ENCODE results near the gene TPSB2. TPM values are rescaled to one million over a fixed set of nuclear protein-coding genes. Genes with fewer than 3 reads are reported as not detected.

TPSB2 gene
- total RNA-seq, 2 experiments from 2014 or later: not detected

DNA sequence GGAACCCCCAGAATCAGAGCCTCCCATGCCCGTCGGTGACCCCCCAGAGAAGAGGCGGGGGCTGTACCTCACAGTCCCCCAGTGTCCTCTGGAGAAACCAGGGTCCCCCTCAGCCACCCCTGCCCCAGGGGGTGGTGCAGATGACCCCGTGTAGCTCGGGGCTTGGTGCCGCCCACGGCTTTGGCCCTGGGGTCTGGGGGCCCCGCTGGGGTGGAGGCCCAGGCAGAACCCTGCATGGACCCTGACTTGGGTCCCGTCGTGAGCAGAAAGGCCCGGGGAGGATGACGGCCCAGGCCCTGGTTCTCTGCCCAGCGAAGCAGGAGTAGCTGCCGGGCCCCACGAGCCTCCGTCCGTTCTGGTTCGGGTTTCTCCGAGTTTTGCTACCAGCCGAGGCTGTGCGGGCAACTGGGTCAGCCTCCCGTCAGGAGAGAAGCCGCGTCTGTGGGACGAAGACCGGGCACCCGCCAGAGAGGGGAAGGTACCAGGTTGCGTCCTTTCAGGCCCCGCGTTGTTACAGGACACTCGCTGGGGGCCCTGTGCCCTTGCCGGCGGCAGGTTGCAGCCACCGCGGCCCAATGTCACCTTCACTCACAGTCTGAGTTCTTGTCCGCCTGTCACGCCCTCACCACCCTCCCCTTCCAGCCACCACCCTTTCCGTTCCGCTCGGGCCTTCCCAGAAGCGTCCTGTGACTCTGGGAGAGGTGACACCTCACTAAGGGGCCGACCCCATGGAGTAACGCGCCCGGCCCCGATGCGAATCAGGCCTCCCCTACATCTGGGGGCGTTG, 8.9 kb downstream of the TPSB2 start:
- Mint-ChIP-seq H3K27ac (no peak overlapping the region), H3K4me3 (no peak overlapping the region), H3K27me3 (no peaks in the 10 kb centered on the region), H3K36me3 (no peaks in the 10 kb centered on the region), H3K4me1 (no peaks in the 10 kb centered on the region), H3K9me3 (no peaks in the 10 kb centered on the region)
- no peak for DNase-seq

DNA sequence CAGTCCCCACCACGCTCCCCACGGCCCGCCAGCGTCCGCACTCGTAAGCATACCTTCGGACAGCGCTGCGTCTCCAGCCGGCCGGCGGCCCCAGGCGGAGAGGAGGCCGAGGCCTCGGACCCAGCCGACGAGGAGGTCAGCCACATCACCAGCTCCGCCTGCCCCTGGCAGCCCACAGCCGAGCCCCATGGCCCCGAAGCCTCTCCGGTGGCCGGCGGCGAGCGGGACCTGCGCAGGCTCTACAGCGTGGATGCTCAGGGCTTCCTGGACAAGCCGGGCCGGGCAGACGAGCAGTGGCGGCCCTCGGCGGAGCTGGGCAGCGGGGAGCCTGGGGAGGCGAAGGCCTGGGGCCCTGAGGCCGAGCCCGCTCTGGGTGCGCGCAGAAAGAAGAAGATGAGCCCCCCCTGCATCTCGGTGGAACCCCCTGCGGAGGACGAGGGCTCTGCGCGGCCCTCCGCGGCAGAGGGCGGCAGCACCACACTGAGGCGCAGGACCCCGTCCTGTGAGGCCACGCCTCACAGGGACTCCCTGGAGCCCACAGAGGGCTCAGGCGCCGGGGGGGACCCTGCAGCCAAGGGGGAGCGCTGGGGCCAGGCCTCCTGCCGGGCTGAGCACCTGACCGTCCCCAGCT, 9.8 kb downstream of the TPSB2 start:
- Mint-ChIP-seq H3K27me3 (no peaks in the 10 kb centered on the region), H3K9me3 (no peaks in the 10 kb centered on the region), H3K4me3 (no peak overlapping the region), H3K36me3 (no peaks in the 10 kb centered on the region), H3K4me1 (no peaks in the 10 kb centered on the region), H3K27ac (no peak overlapping the region)
- DNase-seq: no peak

DNA sequence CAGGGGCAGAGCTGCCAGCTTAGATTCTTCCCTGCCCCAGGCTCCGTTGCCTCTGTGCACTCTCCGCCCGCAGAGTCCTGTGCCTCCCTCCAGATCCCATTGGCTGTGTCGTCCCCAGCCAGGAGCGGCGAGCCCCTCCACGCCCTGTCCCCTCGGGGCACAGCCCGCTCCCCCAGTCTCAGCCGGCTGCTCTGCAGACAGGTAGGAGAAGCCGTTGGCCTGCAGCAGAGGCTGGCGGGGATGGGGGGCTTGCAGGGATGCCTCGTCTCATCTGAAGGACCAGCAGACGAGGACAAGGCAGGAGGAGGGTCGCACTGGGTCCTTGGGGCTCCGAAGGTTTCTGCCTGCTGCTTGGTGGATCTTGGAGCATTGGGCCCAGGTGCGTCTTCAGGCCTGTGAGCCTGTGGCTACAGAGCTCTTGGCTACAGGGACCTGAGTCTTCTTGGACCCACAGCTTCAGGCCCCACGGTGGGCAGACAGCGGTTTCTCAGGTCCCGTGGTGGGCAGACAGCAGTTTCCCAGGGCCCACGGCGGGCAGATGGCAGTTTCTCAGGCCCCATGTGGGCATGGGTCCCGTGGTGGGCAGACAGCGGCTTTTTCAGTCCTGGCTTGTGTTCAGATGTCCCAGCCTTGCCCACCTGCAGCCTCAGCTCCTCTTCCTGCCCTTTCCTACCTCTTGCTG, 10.9 kb downstream of the TPSB2 start:
- Mint-ChIP-seq H3K27ac (no peak overlapping the region), H3K36me3 (no peaks in the 10 kb centered on the region), H3K4me1 (no peaks in the 10 kb centered on the region), H3K4me3 (no peak overlapping the region), H3K9me3 (no peaks in the 10 kb centered on the region), H3K27me3 (no peaks in the 10 kb centered on the region)
- no peak for DNase-seq

DNA sequence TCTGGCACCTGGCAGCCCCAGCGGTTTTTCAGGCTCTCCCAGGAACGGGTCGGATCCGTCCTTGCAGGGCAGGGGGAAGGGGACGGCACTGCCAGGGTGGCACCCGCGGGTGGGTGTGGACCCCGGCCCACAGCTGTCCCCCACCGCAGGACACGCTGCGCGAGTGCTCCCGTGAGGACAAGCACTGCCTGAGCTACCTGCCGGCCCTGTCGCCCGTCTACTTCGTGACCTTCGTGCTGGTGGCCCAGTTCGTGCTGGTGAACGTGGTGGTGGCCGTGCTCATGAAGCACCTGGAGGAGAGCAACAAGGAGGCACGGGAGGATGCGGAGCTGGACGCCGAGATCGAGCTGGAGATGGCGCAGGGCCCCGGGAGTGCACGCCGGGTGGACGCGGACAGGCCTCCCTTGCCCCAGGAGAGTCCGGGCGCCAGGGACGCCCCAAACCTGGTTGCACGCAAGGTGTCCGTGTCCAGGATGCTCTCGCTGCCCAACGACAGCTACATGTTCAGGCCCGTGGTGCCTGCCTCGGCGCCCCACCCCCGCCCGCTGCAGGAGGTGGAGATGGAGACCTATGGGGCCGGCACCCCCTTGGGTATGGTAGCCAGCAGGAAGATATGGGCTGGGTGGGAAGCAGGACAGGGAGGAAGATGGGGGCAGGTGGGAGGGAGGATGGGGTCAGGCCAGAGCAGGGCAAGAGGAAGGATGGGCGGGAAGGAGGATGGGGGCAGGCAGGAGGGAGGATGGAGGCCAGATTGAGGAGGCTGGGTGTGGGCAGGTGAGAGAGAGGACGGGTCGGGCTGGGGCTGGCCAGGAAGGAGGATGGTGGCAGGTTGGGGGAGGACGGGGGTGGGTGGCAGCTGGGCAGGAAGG, 11.7 kb downstream of the TPSB2 start:
- Mint-ChIP-seq H3K27ac (no peak overlapping the region), H3K4me1 (no peaks in the 10 kb centered on the region), H3K9me3 (no peaks in the 10 kb centered on the region), H3K4me3 (no peak overlapping the region), H3K27me3 (no peaks in the 10 kb centered on the region), H3K36me3 (no peaks in the 10 kb centered on the region)
- no peak for DNase-seq

DNA sequence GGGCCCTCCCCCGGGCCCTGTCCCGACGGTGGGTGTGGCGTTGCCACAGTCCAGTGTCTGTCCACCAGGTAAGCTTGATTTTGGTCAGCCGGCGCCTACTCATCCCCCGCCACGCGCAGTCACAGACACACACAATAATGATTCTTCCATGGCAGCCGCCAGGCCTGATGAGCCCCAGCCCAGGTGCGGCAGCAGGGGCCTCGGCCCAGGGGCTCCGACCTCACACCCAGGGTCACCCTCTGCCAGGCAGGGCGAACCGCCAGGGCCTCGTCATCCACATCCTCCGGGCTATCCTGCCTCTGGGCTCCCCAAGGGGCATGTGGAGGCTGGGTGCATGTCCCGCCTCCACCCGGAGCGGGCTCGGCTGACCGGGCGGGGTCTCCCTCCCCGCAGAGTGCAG, 12.5 kb downstream of the TPSB2 start:
- no peaks in the 10 kb centered on the region for H3K27me3 Mint-ChIP-seq
- H3K36me3 Mint-ChIP-seq: no peaks in the 10 kb centered on the region
- no peak overlapping the region for H3K27ac Mint-ChIP-seq
- H3K9me3 Mint-ChIP-seq: no peaks in the 10 kb centered on the region
- H3K4me1 Mint-ChIP-seq: no peaks in the 10 kb centered on the region
- DNase-seq: no peak
- no peak overlapping the region for H3K4me3 Mint-ChIP-seq

DNA sequence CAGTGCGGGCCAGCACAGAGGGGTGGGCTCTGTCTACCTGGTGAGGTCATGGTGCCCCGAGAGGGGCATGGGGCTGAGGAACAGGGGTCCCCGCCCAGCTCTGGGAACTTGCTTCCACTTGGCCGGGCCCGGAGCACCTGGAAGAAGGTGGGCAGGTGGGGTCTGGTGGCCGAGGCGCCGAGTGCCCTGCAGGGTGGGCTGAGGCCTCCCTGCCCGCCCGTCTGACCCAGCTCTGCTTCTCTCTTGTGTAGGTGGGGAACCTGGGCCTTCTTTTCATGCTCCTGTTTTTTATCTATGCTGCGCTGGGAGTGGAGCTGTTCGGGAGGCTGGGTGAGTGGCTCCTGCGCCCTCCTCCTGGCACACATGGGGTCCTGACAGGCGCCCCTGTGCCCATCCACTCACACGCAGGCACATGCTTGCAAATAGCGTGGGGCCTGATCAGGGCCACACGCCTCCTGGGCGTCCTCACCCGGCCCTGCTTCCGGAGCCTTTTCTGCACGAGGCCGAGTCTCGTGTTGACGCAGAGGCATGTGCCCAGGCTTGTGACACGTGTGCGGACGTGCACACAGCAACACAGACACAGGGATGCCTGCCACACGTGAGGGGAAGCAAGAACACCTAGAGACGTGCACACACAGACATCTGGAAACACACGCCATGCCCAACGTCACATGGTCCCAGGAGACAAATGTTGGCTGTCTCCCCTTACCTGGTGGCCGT, 13.1 kb downstream of the TPSB2 start:
- no peaks in the 10 kb centered on the region for H3K36me3 Mint-ChIP-seq
- no peaks in the 10 kb centered on the region for H3K9me3 Mint-ChIP-seq
- H3K4me1 Mint-ChIP-seq: no peaks in the 10 kb centered on the region
- no peak for DNase-seq
- no peak overlapping the region for H3K27ac Mint-ChIP-seq
- H3K4me3 Mint-ChIP-seq: no peak overlapping the region
- H3K27me3 Mint-ChIP-seq: no peaks in the 10 kb centered on the region

DNA sequence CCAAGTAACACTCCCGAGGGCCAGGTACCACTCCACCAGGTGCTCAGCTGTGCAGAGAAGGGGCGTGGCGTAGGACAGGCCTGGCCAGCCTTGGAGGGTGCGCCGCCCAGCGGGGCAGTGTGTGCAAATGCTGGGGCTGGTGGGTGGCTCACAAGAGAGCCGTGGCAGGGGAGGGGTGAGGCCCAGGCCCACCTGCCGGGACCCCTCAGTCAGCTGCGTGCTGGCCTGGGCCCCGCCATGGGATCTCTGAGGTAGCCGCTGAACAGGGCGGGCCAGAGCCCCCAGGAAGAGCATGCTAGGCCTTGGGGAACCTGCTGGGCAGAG, 13.7 kb downstream of the TPSB2 start:
- no peak for DNase-seq
- Mint-ChIP-seq H3K27ac (no peak overlapping the region), H3K9me3 (no peaks in the 10 kb centered on the region), H3K36me3 (no peaks in the 10 kb centered on the region), H3K27me3 (no peaks in the 10 kb centered on the region), H3K4me3 (no peak overlapping the region), H3K4me1 (no peaks in the 10 kb centered on the region)

DNA sequence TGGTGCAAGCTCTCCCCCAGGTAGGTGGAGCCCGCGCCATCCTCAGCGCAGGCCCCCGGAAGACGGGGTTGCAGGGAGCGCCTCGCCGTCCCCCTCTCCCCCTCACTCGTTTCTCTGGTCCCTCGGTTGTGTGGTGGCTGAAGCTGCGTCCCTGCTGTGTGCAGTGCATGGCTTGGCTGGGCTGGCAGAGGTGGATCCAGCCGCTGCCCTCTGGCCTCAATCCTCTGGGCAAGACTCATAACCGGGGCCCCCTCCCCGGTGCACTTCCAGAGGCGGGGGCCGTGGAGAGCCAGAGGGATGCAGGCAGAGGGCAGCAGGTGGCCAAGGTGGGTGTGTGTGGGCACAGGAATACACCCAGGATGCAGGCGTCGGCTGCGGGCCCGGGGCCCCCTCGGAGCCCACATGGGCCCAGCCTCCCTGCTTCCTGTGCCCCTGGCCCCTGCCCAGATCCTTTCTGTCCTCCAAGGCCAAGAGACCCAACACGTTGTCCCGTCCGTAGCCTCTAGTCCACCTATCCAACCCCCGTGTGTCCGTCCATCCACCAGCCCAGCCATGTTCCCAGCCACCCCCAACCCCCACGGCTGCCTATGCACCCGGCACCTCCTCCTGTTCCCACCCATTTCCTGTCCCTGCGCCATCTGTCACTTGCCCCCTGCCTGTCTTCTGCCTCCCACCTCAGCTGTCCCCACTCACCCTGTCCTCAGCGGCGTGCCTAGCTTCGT, 14.2 kb downstream of the TPSB2 start:
- Mint-ChIP-seq H3K27me3 (no peaks in the 10 kb centered on the region), H3K27ac (no peak overlapping the region), H3K36me3 (no peaks in the 10 kb centered on the region)

DNA sequence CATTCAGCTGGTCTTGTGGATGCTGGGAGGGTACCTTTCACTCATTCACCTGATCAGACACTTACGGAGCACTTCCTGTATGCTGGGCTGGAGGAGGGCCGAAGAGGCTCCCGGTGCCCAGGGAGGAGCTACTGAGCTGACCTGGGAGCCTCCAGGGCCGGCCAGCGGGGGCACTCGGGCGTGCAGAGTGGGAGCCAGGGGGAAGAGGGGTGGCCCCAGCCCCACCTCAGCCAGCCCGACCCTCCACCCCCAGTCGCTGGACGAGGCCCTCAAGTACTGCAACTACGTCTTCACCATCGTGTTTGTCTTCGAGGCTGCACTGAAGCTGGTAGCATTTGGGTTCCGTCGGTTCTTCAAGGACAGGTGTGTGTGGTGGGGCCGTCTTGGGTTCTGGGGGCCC, 15.3 kb downstream of the TPSB2 start:
- no peaks in the 10 kb centered on the region for H3K36me3 Mint-ChIP-seq
- no peaks in the 10 kb centered on the region for H3K27me3 Mint-ChIP-seq
- no peak for DNase-seq
- no peak overlapping the region for H3K4me3 Mint-ChIP-seq
- no peak overlapping the region for H3K27ac Mint-ChIP-seq
- no peaks in the 10 kb centered on the region for H3K4me1 Mint-ChIP-seq
- H3K9me3 Mint-ChIP-seq: no peaks in the 10 kb centered on the region

More for the DNA sequence above, 14.2 kb downstream of the TPSB2 start:
- Mint-ChIP-seq H3K9me3 (no peaks in the 10 kb centered on the region), H3K4me1 (no peaks in the 10 kb centered on the region), H3K4me3 (no peak overlapping the region)
- DNase-seq: no peak

DNA sequence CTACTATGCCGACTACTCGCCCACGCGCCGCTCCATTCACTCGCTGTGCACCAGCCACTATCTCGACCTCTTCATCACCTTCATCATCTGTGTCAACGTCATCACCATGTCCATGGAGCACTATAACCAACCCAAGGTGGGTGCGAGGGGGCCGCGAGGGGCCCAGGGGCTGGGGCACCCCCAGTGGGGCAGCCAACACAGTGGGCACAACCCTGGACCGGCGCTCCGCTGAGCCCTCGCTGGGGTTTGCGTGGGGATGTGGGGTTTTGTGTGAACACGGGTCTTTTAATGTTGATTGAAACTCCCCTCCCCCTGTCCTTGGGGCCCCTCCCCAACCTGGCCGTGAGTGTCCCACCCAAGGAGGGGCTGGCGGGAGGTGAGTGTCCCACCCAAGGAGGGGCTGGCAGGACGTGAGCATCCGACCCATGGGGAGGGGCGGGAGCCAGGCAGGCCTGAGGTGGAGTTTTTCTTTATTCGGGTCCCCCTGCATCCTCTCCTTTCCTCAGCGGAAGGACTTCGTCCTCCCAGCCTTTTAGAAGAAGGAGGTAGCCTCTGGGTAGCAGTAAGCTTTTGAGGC, 16.1 kb downstream of the TPSB2 start:
- H3K4me3 Mint-ChIP-seq: no peak overlapping the region
- H3K36me3 Mint-ChIP-seq: no peaks in the 10 kb centered on the region
- no peaks in the 10 kb centered on the region for H3K27me3 Mint-ChIP-seq
- H3K9me3 Mint-ChIP-seq: no peaks in the 10 kb centered on the region
- H3K4me1 Mint-ChIP-seq: no peaks in the 10 kb centered on the region
- no peak overlapping the region for H3K27ac Mint-ChIP-seq
- DNase-seq: no peak

DNA sequence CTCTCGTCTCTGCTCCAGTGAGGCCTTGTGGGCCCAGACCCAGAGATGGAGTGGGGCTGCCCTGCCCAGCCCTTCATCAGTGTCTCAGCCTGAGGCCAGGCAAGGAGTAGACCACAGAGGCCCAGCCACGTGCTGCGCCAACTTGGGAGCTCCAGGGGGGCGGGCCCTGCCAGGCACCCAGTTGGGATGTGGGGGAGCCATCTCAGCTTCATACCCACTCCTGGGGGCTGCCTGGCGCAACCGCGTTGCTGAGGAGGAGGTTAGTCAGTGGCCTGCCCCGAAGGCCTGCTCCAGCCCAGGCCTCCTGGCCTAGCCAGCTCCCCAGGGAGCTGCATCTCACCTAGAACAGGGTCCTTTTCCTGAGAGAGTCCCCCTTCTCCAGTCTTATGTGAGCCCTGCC, 16.8 kb downstream of the TPSB2 start:
- Mint-ChIP-seq H3K4me3 (no peak overlapping the region), H3K4me1 (no peaks in the 10 kb centered on the region), H3K9me3 (no peaks in the 10 kb centered on the region), H3K27ac (no peak overlapping the region), H3K27me3 (no peaks in the 10 kb centered on the region), H3K36me3 (no peaks in the 10 kb centered on the region)
- no peak for DNase-seq

DNA sequence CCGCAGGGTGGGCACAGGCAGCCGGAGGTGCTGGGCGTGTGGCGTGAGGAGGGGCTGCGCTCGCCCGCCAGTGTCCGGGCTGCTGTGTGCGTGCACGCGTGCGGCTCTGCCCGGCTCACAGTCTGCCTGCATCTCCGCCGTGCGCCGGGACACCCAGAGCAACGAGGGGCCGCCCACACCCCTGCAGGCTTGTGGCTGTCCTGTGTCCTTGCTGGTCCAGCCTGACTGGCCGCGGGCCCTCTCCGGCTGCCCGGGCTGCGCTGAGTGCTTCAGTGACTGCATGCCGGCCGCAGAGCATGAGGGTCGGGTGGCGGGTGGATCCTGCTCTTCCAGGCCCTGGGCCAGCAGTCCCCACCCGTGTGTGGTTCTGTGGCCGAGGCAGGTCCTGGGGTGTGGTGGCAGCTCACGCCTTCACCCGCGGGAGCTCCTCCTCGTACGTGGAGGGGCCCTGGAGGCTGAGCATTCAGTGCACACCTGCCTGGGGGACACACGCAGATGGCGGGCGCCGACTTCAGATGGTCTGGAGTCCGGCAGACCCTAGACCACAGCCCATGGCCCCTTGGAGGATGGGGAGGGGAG, 17.3 kb downstream of the TPSB2 start:
- Mint-ChIP-seq H3K4me3 (no peak overlapping the region), H3K27me3 (no peaks in the 10 kb centered on the region), H3K9me3 (no peaks in the 10 kb centered on the region), H3K4me1 (no peaks in the 10 kb centered on the region), H3K27ac (no peak overlapping the region), H3K36me3 (no peaks in the 10 kb centered on the region)
- no peak for DNase-seq

DNA sequence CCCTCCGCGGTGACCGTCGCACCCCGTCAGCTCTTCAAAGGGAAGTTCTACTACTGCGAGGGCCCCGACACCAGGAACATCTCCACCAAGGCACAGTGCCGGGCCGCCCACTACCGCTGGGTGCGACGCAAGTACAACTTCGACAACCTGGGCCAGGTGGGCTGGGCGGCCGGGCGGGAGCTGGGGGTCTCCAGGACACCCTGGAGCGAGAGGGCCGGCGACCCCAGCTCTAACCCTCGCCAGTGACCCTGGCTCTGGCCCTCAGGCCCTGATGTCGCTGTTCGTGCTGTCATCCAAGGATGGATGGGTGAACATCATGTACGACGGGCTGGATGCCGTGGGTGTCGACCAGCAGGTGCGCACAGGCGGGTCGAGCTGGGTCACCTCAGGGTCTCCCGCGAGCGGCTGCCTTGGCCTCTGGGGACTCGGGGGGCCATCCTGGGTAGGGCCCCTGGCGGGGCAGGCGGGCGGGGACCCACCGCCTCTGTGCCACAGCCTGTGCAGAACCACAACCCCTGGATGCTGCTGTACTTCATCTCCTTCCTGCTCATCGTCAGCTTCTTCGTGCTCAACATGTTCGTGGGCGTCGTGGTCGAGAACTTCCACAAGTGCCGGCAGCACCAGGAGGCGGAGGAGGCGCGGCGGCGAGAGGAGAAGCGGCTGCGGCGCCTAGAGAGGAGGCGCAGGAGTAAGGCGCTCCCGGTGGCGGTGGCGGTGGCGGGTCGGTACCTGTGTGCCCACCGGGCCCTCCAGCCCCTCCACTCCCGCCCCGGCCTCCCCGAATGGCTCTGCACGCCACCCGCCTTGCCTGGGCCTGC, 18.3 kb downstream of the TPSB2 start:
- DNase-seq: no peak
- no peak overlapping the region for H3K4me3 Mint-ChIP-seq
- no peaks in the 10 kb centered on the region for H3K27me3 Mint-ChIP-seq
- H3K9me3 Mint-ChIP-seq: no peaks in the 10 kb centered on the region
- no peak overlapping the region for H3K27ac Mint-ChIP-seq
- no peaks in the 10 kb centered on the region for H3K36me3 Mint-ChIP-seq
- no peaks in the 10 kb centered on the region for H3K4me1 Mint-ChIP-seq

All from activated naive CD8-positive, alpha-beta T cell treated with anti-CD3 and anti-CD28 coated beads for 36 hours (primary cell).